MM.1S (cell line): ENCODE data around the gene BARX2.

ENCODE experiments used
- EZH2 ChIP-seq: fragments of 300-600 bp; sonication (generic); optimal IDR thresholded peaks from 2 replicates; pipeline ENCODE3; 2017; ENCODE audit warnings: low read depth, mild to moderate bottlenecking, antibody characterized with exemption, low read length, mixed read lengths
- TF ChIP-seq, protein P1 (sequence below): fragments of 300-600 bp; sonication (generic); IDR thresholded peaks from 2 replicates; pipeline ENCODE4 v1.5.1; 2016; ENCODE audit warnings: antibody characterized with exemption, low read length, mixed read lengths

DNA sequence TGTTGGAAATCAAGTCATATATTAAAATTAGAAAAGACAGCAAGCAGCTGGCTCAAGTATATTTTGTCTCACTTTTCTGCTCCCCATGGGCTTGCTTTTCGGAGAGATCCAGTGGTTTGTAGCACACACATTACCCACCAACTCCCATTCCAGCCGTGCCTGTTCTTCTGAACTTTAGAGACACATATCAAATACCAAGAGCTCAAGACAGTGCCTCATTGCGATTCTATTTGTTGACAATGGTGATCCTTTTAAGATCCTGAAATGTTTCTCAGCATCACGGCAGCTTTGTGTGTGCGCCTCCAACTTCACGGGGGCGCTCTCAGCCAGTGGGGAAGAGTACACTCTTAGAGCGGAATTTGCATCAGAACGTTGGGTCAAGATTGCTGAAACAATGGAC lies 52.9 kb downstream of the BARX2 start:
- TF ChIP-seq, protein P1, sequence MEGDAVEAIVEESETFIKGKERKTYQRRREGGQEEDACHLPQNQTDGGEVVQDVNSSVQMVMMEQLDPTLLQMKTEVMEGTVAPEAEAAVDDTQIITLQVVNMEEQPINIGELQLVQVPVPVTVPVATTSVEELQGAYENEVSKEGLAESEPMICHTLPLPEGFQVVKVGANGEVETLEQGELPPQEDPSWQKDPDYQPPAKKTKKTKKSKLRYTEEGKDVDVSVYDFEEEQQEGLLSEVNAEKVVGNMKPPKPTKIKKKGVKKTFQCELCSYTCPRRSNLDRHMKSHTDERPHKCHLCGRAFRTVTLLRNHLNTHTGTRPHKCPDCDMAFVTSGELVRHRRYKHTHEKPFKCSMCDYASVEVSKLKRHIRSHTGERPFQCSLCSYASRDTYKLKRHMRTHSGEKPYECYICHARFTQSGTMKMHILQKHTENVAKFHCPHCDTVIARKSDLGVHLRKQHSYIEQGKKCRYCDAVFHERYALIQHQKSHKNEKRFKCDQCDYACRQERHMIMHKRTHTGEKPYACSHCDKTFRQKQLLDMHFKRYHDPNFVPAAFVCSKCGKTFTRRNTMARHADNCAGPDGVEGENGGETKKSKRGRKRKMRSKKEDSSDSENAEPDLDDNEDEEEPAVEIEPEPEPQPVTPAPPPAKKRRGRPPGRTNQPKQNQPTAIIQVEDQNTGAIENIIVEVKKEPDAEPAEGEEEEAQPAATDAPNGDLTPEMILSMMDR = no peak
- TF ChIP-seq EZH2 = no peak
